ENCODE measurements around the gene PDE11A. TPM values are rescaled to one million over a fixed set of nuclear protein-coding genes. Genes with fewer than 3 reads are reported as not detected.

PDE11A gene
- total and polyA plus RNA-seq, 4 donors, result 1.0 to 5.9 (median 1.7) TPM

GRCh38 chr2:177914247-177914646, 158.3 kb downstream of the PDE11A start (continued):
- TF ChIP-seq, protein P1, sequence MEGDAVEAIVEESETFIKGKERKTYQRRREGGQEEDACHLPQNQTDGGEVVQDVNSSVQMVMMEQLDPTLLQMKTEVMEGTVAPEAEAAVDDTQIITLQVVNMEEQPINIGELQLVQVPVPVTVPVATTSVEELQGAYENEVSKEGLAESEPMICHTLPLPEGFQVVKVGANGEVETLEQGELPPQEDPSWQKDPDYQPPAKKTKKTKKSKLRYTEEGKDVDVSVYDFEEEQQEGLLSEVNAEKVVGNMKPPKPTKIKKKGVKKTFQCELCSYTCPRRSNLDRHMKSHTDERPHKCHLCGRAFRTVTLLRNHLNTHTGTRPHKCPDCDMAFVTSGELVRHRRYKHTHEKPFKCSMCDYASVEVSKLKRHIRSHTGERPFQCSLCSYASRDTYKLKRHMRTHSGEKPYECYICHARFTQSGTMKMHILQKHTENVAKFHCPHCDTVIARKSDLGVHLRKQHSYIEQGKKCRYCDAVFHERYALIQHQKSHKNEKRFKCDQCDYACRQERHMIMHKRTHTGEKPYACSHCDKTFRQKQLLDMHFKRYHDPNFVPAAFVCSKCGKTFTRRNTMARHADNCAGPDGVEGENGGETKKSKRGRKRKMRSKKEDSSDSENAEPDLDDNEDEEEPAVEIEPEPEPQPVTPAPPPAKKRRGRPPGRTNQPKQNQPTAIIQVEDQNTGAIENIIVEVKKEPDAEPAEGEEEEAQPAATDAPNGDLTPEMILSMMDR (IDR thresholded peaks at IDR 0.05; ENCODE audit: low read depth, low read length, missing input control), result no peak
- no peak for TF ChIP-seq MAX (IDR thresholded peaks at IDR 0.05)
- TF ChIP-seq JUND (IDR thresholded peaks at IDR 0.05), result no peak
- TF ChIP-seq TAF1 (conservative IDR thresholded peaks at IDR 0.05), result no peak
- no peak for TF ChIP-seq NR2F2 (IDR thresholded peaks at IDR 0.05)
- TF ChIP-seq, protein P2, sequence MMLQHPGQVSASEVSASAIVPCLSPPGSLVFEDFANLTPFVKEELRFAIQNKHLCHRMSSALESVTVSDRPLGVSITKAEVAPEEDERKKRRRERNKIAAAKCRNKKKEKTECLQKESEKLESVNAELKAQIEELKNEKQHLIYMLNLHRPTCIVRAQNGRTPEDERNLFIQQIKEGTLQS (IDR thresholded peaks at IDR 0.05), result no peak
- no peak for TF ChIP-seq SP1 (IDR thresholded peaks at IDR 0.05)
- TF ChIP-seq ZBTB33 (IDR thresholded peaks at IDR 0.05), result no peak
- TF ChIP-seq FOXA2 (IDR thresholded peaks at IDR 0.05), result no peak

DNA sequence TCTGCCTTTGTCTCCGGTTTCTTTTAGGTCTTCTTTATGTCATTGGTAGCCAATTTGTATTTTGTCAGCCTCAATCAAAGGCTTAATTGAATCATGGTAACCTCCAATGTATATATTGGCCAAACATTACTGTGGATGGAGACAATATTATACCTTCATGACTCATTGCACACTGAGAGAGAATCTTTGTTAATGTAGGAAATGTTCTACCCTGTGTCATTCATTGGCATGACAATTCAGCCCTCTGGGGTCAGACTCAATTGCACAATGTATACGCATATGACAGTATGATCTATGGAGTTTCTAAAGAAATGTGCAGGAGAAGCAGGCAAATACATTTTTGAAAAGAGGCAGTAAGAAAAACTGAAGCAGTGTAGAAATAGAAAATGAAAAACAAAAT, 162.6 kb downstream of the PDE11A start:
- Histone ChIP-seq H3K27me3 (ENCODE audit: control insufficient read depth in 4 of 4, insufficient read depth in 4 of 4, low read length in 3 of 4) (no peaks in the 10 kb centered on the region), H3K27ac (ENCODE audit: low read depth in 1 of 2, low read length in 2 of 2) (no peak overlapping the region), H3K36me3 (ENCODE audit: control insufficient read depth in 4 of 4, insufficient read depth in 3 of 4, low read depth in 1 of 4, low read length in 3 of 4) (no peaks in the 10 kb centered on the region), H3K9me3 (ENCODE audit: control insufficient read depth in 4 of 4, low read length in 3 of 4) (no peaks in the 10 kb centered on the region), H3K4me1 (ENCODE audit: control insufficient read depth in 4 of 4, insufficient read depth in 4 of 4, low read length in 3 of 4) (no peaks in the 10 kb centered on the region), H3K9ac (ENCODE audit: low read depth in 1 of 2, low read length in 2 of 2) (no peak overlapping the region), H3K4me3 (ENCODE audit: low read depth in 1 of 3, low read length in 3 of 3) (no peak overlapping the region)
- 90% methylated on average over 2 of the region's 2 CpGs for WGBS
- DNase-seq (ENCODE audit: low spot score), result no peak
- TF ChIP-seq JUND (IDR thresholded peaks at IDR 0.05), result no peak
- no peak for TF ChIP-seq NR2F2 (IDR thresholded peaks at IDR 0.05)
- no peak for TF ChIP-seq TAF1 (conservative IDR thresholded peaks at IDR 0.05)
- TF ChIP-seq, protein P1 (IDR thresholded peaks at IDR 0.05; ENCODE audit: low read depth, low read length, missing input control), result no peak

DNA sequence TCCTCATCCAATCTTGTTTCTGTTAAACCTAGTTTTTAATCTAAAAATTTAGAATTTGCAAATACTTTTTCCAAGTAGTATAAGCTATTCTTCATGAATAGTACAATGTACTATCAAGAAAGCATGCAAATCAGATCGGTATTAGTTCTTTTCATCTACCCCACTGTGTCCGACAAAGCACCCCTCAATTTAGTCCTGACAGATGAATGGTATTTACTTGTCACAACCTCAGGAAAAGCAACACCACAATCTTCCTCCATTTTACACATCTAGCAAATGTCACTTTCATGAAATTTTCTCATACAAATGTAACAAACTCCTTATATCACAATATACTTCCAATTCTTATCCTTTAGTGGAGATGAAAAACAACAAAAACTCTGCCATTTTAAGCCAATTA, 163.8 kb downstream of the PDE11A start:
- Histone ChIP-seq H3K4me1 (ENCODE audit: control insufficient read depth in 4 of 4, insufficient read depth in 4 of 4, low read length in 3 of 4) (no peaks in the 10 kb centered on the region), H3K4me3 (ENCODE audit: low read depth in 1 of 3, low read length in 3 of 3) (no peak overlapping the region), H3K27ac (ENCODE audit: low read depth in 1 of 2, low read length in 2 of 2) (no peak overlapping the region), H3K36me3 (ENCODE audit: control insufficient read depth in 4 of 4, insufficient read depth in 3 of 4, low read depth in 1 of 4, low read length in 3 of 4) (no peaks in the 10 kb centered on the region), H3K27me3 (ENCODE audit: control insufficient read depth in 4 of 4, insufficient read depth in 4 of 4, low read length in 3 of 4) (no peaks in the 10 kb centered on the region), H3K9me3 (ENCODE audit: control insufficient read depth in 4 of 4, low read length in 3 of 4) (no peaks in the 10 kb centered on the region), H3K9ac (ENCODE audit: low read depth in 1 of 2, low read length in 2 of 2) (no peak overlapping the region)
- WGBS, result 95% methylated on average over 2 of the region's 2 CpGs
- DNase-seq (ENCODE audit: low spot score), result no peak
- TF ChIP-seq TAF1 (conservative IDR thresholded peaks at IDR 0.05) (no peak), FOXA2 (IDR thresholded peaks at IDR 0.05) (no peak), YY1 (IDR thresholded peaks at IDR 0.05) (no peak), HNF4A (conservative IDR thresholded peaks at IDR 0.05) (no peak), RXRA (IDR thresholded peaks at IDR 0.05) (no peak), EGR1 (IDR thresholded peaks at IDR 0.05; ENCODE audit: low read depth in 2 of 2) (no peak), MAX (IDR thresholded peaks at IDR 0.05) (no peak), NR2F2 (IDR thresholded peaks at IDR 0.05) (no peak), ZBTB33 (IDR thresholded peaks at IDR 0.05) (no peak), JUND (IDR thresholded peaks at IDR 0.05) (no peak), RAD21 (IDR thresholded peaks at IDR 0.05) (no peak), SP1 (IDR thresholded peaks at IDR 0.05) (no peak), FOXA1 (IDR thresholded peaks at IDR 0.05) (no peak), GABPA (IDR thresholded peaks at IDR 0.05 in 1 of 2, conservative IDR thresholded peaks at IDR 0.05 in 1 of 2) (no peak), HNF4G (IDR thresholded peaks at IDR 0.05) (no peak)
- TF ChIP-seq, protein P2 (IDR thresholded peaks at IDR 0.05), result no peak
- TF ChIP-seq, protein P1 (IDR thresholded peaks at IDR 0.05; ENCODE audit: low read depth, low read length, missing input control), result no peak
